SIG-M5 (cell line): ENCODE data around the gene GOLGA2.
A peak's percentile ranks its signal among the peaks of the same experiment; 100 is the strongest.
"Not testable (repeated sequence)": the region's sequence is repeated elsewhere in the genome, so short reads cannot be mapped to it uniquely, and the experiment has no call there.

ENCODE experiments used
- DNase-seq: peaks from one replicate; lab custom pipeline; 2025; lab: John Stamatoyannopoulos, UW

Gene GOLGA2

GRCh38 chr9:128292009-128292408 is 16.2 kb upstream of the GOLGA2 start:
- DNase-seq = no peak

DNA sequence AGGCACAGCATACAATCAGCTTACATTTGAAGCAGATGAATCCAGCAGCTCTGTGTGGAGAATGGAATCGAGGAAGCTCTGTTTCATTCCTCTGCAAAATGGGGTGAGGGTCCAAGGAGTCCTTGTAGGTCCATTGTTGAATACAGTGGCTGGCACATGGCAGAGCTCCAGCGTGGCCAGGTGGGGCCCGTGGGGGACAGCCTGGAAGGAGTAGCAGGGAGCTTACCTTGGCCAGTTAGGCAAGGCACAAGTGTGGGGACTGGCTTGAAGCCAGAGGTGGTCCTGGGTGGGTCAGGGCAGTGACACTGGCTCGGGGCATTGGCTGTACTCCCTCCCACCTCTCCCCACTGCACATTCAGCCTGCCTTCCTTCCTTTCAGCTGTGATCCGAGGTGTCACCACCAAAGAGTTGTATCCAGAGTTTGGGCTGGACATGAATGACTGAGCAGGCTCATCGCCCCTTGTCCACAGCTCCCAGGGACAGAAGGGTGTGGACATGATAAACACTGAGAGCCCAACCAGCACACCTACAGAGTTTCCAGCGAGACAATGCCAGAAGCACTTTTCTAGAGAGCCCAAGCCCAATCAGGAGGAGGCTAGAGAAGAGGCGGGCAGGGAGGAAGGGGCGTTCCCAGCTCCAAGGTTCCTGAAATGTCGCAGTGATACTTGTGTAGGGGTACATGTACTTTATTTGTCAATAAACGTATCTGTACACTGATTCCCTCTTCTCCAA is 12.6 kb upstream of the GOLGA2 start:
- no peak for DNase-seq

DNA sequence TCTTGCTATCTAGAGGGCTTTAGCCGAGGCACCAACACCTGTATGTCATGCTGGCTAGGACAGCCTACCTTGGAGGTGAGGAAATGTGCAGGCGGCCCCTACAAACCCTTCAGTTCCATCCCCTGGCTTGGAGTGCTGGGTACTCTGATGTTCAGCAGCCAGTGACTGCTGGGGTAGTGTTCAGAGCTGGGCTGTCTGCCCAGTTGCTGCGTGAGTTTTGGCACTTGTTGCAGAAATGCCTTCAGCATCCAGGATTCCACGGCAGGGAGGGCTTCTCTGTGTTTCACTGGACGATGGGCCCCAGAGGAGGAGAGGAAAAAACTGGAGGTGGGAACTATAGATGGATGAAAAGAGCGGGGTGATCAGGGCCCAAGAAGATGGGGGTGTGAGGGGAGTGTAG is 10.6 kb upstream of the GOLGA2 start:
- no peak for DNase-seq

GRCh38 chr9:128285033-128285784 is 9.4 kb upstream of the GOLGA2 start:
- no peak for DNase-seq

- no peak for DNase-seq
Measured at GRCh38 chr9:128282500-128282899, 6.7 kb upstream of the GOLGA2 start.

GRCh38 chr9:128280084-128280622 is 4.3 kb upstream of the GOLGA2 start:
- peak; percentile 64 for DNase-seq

DNA sequence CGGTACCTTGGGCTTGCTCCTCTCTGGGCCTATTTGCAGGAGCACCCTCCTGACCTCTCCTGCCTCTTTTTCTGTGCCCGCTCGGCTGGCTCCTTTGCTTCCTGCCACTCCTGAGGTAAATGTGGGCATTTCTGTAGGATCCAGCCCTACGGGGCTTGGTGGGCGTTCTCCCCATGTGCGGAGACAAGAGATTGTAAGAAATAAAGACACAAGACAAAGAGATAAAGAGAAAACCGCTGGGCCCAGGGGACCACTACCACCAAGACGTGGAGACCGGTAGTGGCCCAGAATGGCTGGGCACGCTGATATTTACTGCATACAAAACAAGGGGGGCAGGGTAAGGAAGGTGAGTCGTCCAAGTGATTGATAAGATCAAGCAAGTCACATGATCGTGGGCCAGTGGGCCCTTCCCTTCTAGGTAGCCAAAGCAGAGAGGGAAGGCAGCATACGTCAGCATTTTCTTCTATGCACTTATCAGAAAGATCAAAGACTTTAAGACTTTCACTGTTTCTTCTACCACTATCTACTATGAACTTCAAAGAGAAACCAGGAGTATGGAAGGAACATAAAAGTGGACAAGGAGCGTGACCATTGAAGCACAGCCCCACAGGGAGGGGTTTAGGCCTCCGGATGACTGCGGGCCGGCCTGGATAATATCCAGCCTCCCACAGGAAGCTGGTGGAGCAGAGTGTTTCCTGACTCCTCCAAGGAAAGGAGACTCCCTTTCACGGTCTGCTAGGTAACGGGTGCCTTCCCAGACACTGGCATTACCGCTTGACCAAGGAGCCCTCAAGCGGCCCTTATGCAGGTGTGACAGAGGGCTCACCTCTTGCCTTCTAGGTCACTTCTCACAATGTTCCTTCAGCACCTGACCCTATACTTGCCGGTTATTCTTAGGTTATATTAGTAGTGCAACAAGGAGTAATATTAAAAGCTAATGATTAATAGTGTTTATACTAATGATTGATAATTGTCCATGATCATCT is 3.6 kb upstream of the GOLGA2 start:
- DNase-seq = not testable (repeated sequence)

DNA sequence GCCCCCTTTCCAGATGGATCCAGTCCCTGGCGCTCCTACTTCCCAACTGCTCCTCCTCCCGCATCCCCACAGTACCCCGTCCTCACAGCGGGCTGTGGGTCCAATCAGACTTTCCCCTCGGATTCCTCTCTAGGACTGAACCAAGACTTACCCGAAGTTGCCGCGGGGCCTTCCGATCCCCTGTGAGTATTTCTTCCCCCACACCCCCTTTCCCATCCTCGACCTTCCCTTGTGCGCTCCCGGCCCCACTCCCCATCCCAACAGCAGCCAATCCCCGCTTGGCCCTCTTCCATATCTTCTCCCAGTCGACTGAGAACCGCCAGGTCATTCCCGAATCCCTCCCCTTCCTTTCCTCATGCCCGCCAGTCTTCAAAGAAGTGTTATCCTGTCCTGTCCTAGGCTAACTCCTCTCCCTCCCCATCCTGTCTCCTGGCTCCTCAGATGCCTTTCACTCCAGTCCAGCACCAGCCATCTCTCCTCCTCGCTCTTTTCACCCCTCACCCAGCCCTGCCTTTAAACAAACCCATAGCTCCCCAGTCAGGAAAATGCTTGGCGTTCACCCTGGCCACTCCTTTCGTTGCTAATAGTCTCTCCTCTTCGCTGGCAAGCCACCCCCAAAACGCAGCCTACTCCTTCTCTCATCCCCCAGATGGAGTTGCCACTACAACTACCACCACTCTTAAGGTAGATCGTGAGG is 915 bp upstream of the GOLGA2 start:
- DNase-seq = no peak

DNA sequence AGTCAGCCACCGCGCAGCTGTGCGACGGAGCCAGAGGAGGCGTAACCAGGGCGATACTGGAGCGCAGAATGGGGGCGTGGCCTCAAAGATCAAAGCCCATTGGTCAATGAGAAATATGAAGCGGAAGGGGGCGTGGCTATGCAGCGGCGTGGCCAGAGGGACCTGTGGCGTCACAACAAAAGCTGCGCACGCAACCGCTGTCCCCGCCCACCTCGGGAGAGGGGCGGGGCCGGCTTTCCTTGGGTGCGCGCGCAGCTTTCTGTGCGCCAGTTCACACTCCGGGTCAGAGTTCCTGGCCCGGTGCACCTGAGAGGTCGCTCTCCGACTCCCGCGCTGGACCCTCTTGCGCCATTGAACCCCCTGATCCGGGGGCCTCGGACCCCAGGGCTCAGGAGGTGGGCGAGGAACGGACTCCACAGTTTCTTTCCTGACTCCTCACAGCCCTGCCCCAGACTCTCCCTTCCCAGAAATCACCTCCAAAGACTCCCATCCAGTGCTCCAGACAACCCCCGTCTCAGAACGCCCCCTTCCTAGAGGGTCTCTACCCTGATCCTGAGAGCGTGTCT is 284 bp upstream of the GOLGA2 start, which contains the start of gene SWI5:
Gene SWI5, plus strand, starts transcription at position 269 of the 566 bp plus-strand sequence.
- DNase-seq = peak; percentile 87

DNA sequence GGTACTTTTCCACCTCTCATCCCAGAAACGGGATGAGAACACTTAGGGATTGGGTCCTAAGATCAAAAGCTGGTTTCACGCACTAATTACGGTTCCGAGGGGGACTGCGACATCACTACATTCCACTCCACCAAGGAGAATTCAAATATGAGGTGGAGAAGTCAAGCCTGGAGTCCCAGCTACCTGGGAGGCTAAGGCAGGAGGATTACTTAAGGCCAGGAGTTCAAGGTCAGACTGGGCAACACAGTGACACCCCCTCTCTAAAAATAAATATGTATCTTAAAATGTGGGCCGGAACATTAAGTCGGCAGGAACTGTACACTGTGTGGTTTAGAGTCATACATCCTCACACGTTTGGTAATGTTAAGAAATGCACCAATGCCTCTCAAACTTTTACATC is 1.6 kb downstream of the GOLGA2 start:
- DNase-seq = no peak

DNA sequence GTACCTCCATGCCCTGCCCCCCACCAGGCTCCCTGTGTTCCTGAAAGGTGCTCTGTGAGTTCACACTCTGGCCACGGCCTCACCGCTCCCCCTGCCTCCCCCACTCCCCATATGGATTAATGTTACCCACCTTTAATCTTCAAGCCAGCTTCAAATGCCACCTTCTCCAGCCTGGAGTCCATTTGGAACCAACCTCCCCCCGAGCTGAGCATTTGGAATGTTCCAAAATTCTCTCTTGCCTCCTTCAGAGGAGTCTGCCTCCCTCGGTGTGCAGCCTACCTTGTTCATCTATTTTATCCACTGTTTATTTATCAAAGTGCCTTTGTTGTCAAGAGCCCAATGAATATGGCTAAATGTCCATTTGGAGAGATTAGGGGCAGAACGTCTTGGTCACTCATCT is 4.3 kb downstream of the GOLGA2 start:
- DNase-seq = no peak

DNA sequence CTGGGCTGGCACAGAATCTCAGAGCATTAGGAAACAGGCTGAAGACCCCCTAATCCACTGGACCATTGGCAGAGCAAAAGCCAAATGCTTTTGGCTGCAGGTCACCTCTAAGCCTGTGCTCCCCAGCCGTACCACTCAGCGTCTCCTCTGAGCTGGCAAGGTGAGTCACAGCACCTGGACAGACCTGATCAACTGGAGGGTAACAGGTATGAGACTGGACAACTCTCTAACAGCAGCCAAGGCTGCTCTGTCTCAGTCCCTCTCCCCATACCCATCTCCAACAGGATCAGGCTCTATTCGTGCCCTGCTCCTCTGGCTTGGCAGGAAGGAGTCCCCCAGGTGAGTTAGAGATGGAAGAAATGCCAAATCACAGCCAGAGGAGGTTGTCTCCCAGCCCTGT is 4.7 kb downstream of the GOLGA2 start:
- no peak for DNase-seq

DNA sequence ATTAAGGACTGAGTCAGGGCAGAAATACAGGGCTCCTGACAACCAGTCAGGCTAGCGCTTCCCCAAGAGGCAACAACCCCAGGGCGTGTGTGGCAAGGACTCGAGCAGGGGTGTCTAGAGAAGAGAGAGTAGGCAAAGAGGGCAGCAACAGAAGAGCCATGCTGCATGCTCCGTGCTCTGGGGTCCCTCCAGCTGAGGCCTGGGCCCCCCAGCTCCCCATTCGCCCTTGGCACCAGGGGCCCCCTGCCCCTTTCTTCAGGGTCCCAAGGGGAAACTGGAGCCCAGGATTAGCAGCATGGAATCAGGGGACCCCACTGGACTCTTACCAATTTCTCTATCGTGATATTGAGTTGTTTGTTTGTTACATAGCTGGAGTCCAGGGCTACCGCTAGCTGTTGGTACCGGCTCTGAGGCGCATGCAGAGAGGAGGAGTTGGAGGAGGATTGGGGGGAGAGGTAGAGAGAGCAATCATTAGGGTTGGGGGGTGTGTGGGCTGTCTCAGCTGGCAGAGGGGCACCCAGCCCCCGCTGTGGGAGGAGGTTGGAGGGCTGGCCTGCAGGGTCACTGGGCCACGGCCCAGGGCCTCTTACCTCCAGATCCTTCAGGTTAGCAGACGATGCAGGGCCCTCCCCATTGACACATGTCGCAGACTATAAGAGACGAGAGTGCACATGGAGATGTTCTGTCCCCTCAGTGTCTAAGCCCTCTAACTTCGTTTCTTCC is 8.8 kb downstream of the GOLGA2 start:
- no peak for DNase-seq

- no peak for DNase-seq
Measured at GRCh38 chr9:128265348-128265847, 10.4 kb downstream of the GOLGA2 start.

- no peak for DNase-seq
Measured at GRCh38 chr9:128262687-128263086, 13.1 kb downstream of the GOLGA2 start.

GRCh38 chr9:128260340-128260739 is 15.5 kb downstream of the GOLGA2 start:
- DNase-seq = no peak

GRCh38 chr9:128259156-128259555 is 16.7 kb downstream of the GOLGA2 start:
- DNase-seq = no peak

DNA sequence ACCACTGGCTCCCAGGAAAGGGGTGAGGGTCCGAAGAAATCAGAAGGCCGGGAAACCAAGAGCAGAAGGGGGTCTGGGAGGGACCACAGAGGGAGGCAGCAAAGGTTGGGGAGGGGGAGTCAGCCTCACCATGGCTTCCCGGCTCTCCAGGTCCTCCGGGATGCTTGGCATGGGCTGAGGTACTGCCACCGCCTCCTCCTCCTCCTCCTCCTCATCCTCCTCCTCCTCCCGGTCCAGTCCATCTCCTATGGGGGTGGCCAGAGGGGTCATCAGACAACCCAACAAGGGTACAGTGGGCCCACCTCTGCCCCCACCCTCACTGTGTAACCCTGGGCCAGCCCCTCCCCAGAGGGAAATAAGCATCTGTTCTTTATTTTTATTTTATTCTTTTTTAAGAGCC is 17.5 kb downstream of the GOLGA2 start:
- DNase-seq = no peak

DNA sequence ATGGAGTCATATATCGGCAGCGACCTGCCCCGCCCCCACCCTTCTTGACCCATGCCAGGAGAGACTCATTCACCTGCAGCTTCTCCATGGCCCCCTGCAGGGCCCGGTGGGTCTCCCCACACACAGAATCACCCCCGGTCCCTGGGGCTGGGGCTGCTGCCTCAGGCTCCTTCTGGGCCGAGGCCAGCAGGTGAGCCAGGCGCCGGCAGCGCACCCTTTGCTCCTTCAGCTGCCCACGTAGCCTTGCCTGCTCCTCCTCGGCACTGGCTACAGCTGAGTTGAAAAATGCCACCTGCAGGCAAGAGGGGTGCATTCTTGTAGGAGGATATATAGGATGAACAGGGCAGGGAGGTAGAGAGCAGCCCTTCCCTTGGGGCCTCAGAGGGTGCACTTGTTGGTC is 17.9 kb downstream of the GOLGA2 start:
- DNase-seq = no peak
